Measurements from ENCODE around the gene IQCM. TPM values are rescaled to one million over a fixed set of nuclear protein-coding genes. Genes with fewer than 3 reads are reported as not detected.

The IQCM gene
- polyA plus RNA-seq, 1 donor (not counting 4 experiments of a cell fraction or from before 2014, with no cell fraction given) = not detected

DNA sequence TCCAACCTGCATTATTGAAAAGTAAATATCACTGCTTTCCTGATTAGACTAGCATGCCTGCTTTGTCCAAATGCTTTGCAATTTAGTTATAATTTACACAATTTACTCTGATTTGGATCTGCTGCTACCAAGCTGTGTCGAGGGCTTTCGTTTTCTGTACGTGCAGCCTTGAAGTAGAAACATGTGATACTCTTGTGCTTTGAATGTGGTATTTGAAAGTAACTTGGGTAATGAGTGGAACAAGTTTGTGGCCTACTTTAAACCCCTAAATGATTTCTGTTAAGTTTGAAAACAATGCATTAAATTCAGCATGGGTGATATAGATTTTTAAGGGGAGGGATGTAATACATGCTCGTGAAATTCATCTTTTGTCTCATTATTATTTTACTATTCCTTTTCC lies 240.7 kb downstream of the IQCM start:
- Histone ChIP-seq H3K36me3 (ENCODE audit: control insufficient read depth in 2 of 2, extremely low read depth in 1 of 2, insufficient read depth in 2 of 2, low read length in 2 of 2) (no peaks in the 10 kb centered on the region), H3K4me2 (ENCODE audit: control insufficient read depth, extremely low read depth, insufficient read depth, low read depth, low read length) (peak overlapping the region; percentile 27)
- dilution Hi-C loops (cut with MboI; ENCODE audit: extremely low pct_ligation_motif_present, low sequenced_read_pairs) = no loop called here

DNA sequence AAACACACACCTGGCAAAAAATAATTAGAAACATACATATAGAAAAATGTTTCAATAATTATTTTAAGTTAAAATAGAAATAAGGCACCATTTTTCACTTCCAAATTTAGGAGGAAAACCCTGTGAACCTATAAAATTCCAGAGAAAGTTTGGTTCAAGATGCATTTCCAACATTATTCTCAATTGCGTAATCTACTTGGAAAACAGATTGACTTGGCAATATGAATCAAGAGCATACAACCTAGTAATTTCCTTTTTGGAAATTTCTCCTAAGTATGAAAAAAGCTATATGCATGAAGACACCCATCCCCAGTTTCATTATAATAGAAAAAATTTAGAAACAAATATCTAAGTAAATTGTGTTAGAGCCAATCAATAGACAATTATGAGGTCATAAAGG lies 242.9 kb downstream of the IQCM start:
- Histone ChIP-seq H3K36me3 (ENCODE audit: control insufficient read depth in 2 of 2, extremely low read depth in 1 of 2, insufficient read depth in 2 of 2, low read length in 2 of 2) (no peaks in the 10 kb centered on the region), H3K4me2 (ENCODE audit: control insufficient read depth, extremely low read depth, insufficient read depth, low read depth, low read length) (no peak overlapping the region), H3K27ac (ENCODE audit: control insufficient read depth, insufficient read depth, low read length) (no peak overlapping the region), H4K20me1 (ENCODE audit: control insufficient read depth, extremely low read depth, insufficient read depth, low read length) (no peaks in the 10 kb centered on the region), H3K9ac (ENCODE audit: control insufficient read depth, extremely low read depth, insufficient read depth, low read length) (no peak overlapping the region), H3K9me3 (ENCODE audit: control insufficient read depth, low read depth, low read length) (no peaks in the 10 kb centered on the region), H2AFZ (ENCODE audit: control insufficient read depth, low read length) (no peak overlapping the region), H3K4me1 (ENCODE audit: control insufficient read depth, extremely low read depth, insufficient read depth, low read length) (no peaks in the 10 kb centered on the region), H3K9me1 (ENCODE audit: control insufficient read depth, extremely low read depth, insufficient read depth, low read length) (no peaks in the 10 kb centered on the region), H3K79me2 (ENCODE audit: control insufficient read depth, insufficient read depth, low read length) (no peaks in the 10 kb centered on the region), H3K4me3 (ENCODE audit: control insufficient read depth in 2 of 3, extremely low read depth in 1 of 3, insufficient read depth in 2 of 3, low read depth in 1 of 3, low read length in 3 of 3) (no peak overlapping the region), H3K27me3 (ENCODE audit: control insufficient read depth, extremely low read depth, insufficient read depth, low read length) (no peaks in the 10 kb centered on the region)
- FAIRE-seq = no peak
- no peak for TF ChIP-seq EZH2 (IDR thresholded peaks at IDR 0.05; ENCODE audit: low read length)
- TF ChIP-seq, protein P1, sequence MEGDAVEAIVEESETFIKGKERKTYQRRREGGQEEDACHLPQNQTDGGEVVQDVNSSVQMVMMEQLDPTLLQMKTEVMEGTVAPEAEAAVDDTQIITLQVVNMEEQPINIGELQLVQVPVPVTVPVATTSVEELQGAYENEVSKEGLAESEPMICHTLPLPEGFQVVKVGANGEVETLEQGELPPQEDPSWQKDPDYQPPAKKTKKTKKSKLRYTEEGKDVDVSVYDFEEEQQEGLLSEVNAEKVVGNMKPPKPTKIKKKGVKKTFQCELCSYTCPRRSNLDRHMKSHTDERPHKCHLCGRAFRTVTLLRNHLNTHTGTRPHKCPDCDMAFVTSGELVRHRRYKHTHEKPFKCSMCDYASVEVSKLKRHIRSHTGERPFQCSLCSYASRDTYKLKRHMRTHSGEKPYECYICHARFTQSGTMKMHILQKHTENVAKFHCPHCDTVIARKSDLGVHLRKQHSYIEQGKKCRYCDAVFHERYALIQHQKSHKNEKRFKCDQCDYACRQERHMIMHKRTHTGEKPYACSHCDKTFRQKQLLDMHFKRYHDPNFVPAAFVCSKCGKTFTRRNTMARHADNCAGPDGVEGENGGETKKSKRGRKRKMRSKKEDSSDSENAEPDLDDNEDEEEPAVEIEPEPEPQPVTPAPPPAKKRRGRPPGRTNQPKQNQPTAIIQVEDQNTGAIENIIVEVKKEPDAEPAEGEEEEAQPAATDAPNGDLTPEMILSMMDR (optimal IDR thresholded peaks at IDR 0.05 in 1 of 3, IDR thresholded peaks at IDR 0.05 in 1 of 3, conservative IDR thresholded peaks at IDR 0.05 in 1 of 3; ENCODE audit: extremely low read depth in 1 of 3, insufficient read depth in 2 of 3, low read length in 3 of 3) = no peak
- DNase-seq (ENCODE audit: low read depth, low spot score) = no peak
- dilution Hi-C loops (cut with MboI; ENCODE audit: extremely low pct_ligation_motif_present, low sequenced_read_pairs) = no loop called here

More for the DNA sequence above, 240.7 kb downstream of the IQCM start:
- FAIRE-seq (no peak), DNase-seq (ENCODE audit: low read depth, low spot score) (no peak)
- H3K79me2 ChIP-seq (ENCODE audit: control insufficient read depth, insufficient read depth, low read length) = no peaks in the 10 kb centered on the region
- H2AFZ ChIP-seq (ENCODE audit: control insufficient read depth, low read length) = peak overlapping the region; percentile 61
- TF ChIP-seq, protein P1 (optimal IDR thresholded peaks at IDR 0.05 in 1 of 3, IDR thresholded peaks at IDR 0.05 in 1 of 3, conservative IDR thresholded peaks at IDR 0.05 in 1 of 3; ENCODE audit: extremely low read depth in 1 of 3, insufficient read depth in 2 of 3, low read length in 3 of 3) = no peak
- no peaks in the 10 kb centered on the region for H3K27me3 ChIP-seq (ENCODE audit: control insufficient read depth, extremely low read depth, insufficient read depth, low read length)
- no peaks in the 10 kb centered on the region for H3K9me1 ChIP-seq (ENCODE audit: control insufficient read depth, extremely low read depth, insufficient read depth, low read length)
- peak overlapping the region in 1 of 3 experiments; percentile 14 for H3K4me3 ChIP-seq (ENCODE audit: control insufficient read depth in 2 of 3, extremely low read depth in 1 of 3, insufficient read depth in 2 of 3, low read depth in 1 of 3, low read length in 3 of 3)
- no peak overlapping the region for H3K27ac ChIP-seq (ENCODE audit: control insufficient read depth, insufficient read depth, low read length)
- H4K20me1 ChIP-seq (ENCODE audit: control insufficient read depth, extremely low read depth, insufficient read depth, low read length) = no peaks in the 10 kb centered on the region
- no peaks in the 10 kb centered on the region for H3K9me3 ChIP-seq (ENCODE audit: control insufficient read depth, low read depth, low read length)
- H3K4me1 ChIP-seq (ENCODE audit: control insufficient read depth, extremely low read depth, insufficient read depth, low read length) = no peaks in the 10 kb centered on the region
- no peak overlapping the region for H3K9ac ChIP-seq (ENCODE audit: control insufficient read depth, extremely low read depth, insufficient read depth, low read length)
